Neural cell (in vitro differentiated cells): ENCODE results near the gene GCN1. TPM values are rescaled to one million over a fixed set of nuclear protein-coding genes. Genes with fewer than 3 reads are reported as not detected.

Experiments
- H2AFZ ChIP-seq: fragments of 200-600, 300-800 bp; sonication (generic), shearing (Covaris generic); 2 replicates; pipeline ENCODE4 v1.6.0; 2014; ENCODE audit warnings: low read depth, mild to moderate bottlenecking, antibody characterized with exemption, low read length, moderate library complexity
- H3F3A ChIP-seq: fragments of 200-600 bp; shearing (Covaris generic); 2 replicates; pipeline ENCODE4 v1.6.1; 2016; ENCODE audit warnings: mild to moderate bottlenecking, moderate library complexity, mixed read lengths, antibody characterized with exemption, low read length; ENCODE audit not compliant: insufficient read depth, poor library complexity, severe bottlenecking
- H3K27ac ChIP-seq: fragments of 200-600, 300-800 bp; sonication (generic), shearing (Covaris generic); 2 replicates; pipeline ENCODE4 v1.5.1; 2014; ENCODE audit warnings: mild to moderate bottlenecking, low read length, moderate library complexity
- H3K27me3 ChIP-seq: fragments of 300-800, 200-600 bp; sonication (generic), shearing (Covaris generic); 2 replicates; pipeline ENCODE4 v1.6.0; 2014; ENCODE audit warnings: mild to moderate bottlenecking, low read depth, low read length, moderate library complexity; ENCODE audit not compliant: insufficient read depth
- H3K36me3 ChIP-seq: fragments of 300-800, 200-600 bp; sonication (generic), shearing (Covaris generic); 2 replicates; pipeline ENCODE4 v1.5.1; 2014; ENCODE audit warnings: mild to moderate bottlenecking, antibody characterized with exemption, low read length, moderate library complexity; ENCODE audit not compliant: insufficient read depth
- H3K4me2 ChIP-seq: fragments of 300-800, 200-600 bp; sonication (generic), shearing (Covaris generic); 2 replicates; pipeline ENCODE4 v1.6.0; 2014; ENCODE audit warnings: mild to moderate bottlenecking, low read length
- H3K4me3 ChIP-seq: fragments of 300-800, 200-600 bp; sonication (generic), shearing (Covaris generic); 2 replicates; pipeline ENCODE4 v1.5.1; 2014; ENCODE audit warnings: mild to moderate bottlenecking, low read length, moderate library complexity
- H3K79me2 ChIP-seq: fragments of 200-600 bp; shearing (Covaris generic); replicated peaks from 2 replicates; pipeline ENCODE4 v1.6.0; 2014; ENCODE audit warnings: mild to moderate bottlenecking, low read length, moderate library complexity; ENCODE audit not compliant: insufficient read depth
- H3K9ac ChIP-seq: fragments of 300-800, 200-600 bp; sonication (generic), shearing (Covaris generic); 2 replicates; pipeline ENCODE4 v1.6.1; 2016; ENCODE audit warnings: mild to moderate bottlenecking, low read length, mixed read lengths
- H3K9me2 ChIP-seq: fragments of 200-600 bp; shearing (Covaris generic); 2 replicates; pipeline ENCODE4 v1.6.1; 2016; ENCODE audit warnings: mild to moderate bottlenecking, low read length, mixed read lengths; ENCODE audit not compliant: insufficient read depth
- H3K9me3 ChIP-seq: fragments of 200-600, 300-800 bp; sonication (generic), shearing (Covaris generic); 2 replicates; pipeline ENCODE4 v1.6.1; 2016; ENCODE audit warnings: mild to moderate bottlenecking, mixed run types, low read length, moderate library complexity, mixed read lengths
- H4K20me1 ChIP-seq: fragments of 200-600 bp; shearing (Covaris generic); 2 replicates; pipeline ENCODE4 v1.6.1; 2016; ENCODE audit warnings: mild to moderate bottlenecking, mixed run types; ENCODE audit not compliant: insufficient read depth
- EP300 ChIP-seq: fragments of 450-650 bp; conservative IDR thresholded peaks from 2 replicates; pipeline ENCODE4 v1.6.1; 2014; ENCODE audit warnings: antibody characterized with exemption, mild to moderate bottlenecking, moderate library complexity; ENCODE audit not compliant: poor library complexity, severe bottlenecking
- EZH2 ChIP-seq: fragments of 200-600, 300-800 bp; shearing (Covaris generic), sonication (generic); IDR thresholded peaks from 2 replicates; pipeline ENCODE4 v1.6.1; 2014; ENCODE audit warnings: antibody characterized with exemption, low read length, borderline replicate concordance, mild to moderate bottlenecking; ENCODE audit not compliant: insufficient read depth, poor library complexity, severe bottlenecking
- MXI1 ChIP-seq: fragments of 450-650 bp; conservative IDR thresholded peaks from 2 replicates; pipeline ENCODE4 v1.6.1; 2014; ENCODE audit warnings: antibody characterized with exemption, mild to moderate bottlenecking; ENCODE audit not compliant: poor library complexity, severe bottlenecking
- POLR2AphosphoS5 ChIP-seq: IDR thresholded peaks from 2 replicates; pipeline ENCODE4 v1.6.1; 2012
- RAD21 ChIP-seq: fragments of 450-650 bp; conservative IDR thresholded peaks from 2 replicates; pipeline ENCODE4 v1.6.1; 2014; ENCODE audit warnings: antibody characterized with exemption, mild to moderate bottlenecking, moderate library complexity
- SMC3 ChIP-seq: fragments of 450-650 bp; conservative IDR thresholded peaks from 2 replicates; pipeline ENCODE4 v1.6.1; 2014; ENCODE audit warnings: antibody characterized with exemption, mild to moderate bottlenecking, moderate library complexity; ENCODE audit not compliant: poor library complexity
- TAF1 ChIP-seq: IDR thresholded peaks from 2 replicates; pipeline ENCODE4 v1.6.1; 2012; ENCODE audit warnings: low read depth
- polyA plus RNA-seq: library from polyadenylated mRNA; depleted of rRNA; stranded (reverse); fragments of >200 nt; gene quantifications from 2 replicates; pipeline ENCODE4 v1.2.3, GENCODE V29; 2014
- TF ChIP-seq, protein P1 (sequence below): IDR thresholded peaks from 2 replicates; pipeline ENCODE4 v1.6.1; 2012; ENCODE audit warnings: borderline replicate concordance
- TF ChIP-seq, protein P2 (sequence below): fragments of 450-650 bp; IDR thresholded peaks from 2 replicates; pipeline ENCODE4 v1.5.1; 2014; ENCODE audit warnings: antibody characterized with exemption, mild to moderate bottlenecking, moderate library complexity; ENCODE audit not compliant: poor library complexity, severe bottlenecking

Gene GCN1
- polyA plus RNA-seq, 1 donor from 2014 or later = 21.5 TPM

DNA sequence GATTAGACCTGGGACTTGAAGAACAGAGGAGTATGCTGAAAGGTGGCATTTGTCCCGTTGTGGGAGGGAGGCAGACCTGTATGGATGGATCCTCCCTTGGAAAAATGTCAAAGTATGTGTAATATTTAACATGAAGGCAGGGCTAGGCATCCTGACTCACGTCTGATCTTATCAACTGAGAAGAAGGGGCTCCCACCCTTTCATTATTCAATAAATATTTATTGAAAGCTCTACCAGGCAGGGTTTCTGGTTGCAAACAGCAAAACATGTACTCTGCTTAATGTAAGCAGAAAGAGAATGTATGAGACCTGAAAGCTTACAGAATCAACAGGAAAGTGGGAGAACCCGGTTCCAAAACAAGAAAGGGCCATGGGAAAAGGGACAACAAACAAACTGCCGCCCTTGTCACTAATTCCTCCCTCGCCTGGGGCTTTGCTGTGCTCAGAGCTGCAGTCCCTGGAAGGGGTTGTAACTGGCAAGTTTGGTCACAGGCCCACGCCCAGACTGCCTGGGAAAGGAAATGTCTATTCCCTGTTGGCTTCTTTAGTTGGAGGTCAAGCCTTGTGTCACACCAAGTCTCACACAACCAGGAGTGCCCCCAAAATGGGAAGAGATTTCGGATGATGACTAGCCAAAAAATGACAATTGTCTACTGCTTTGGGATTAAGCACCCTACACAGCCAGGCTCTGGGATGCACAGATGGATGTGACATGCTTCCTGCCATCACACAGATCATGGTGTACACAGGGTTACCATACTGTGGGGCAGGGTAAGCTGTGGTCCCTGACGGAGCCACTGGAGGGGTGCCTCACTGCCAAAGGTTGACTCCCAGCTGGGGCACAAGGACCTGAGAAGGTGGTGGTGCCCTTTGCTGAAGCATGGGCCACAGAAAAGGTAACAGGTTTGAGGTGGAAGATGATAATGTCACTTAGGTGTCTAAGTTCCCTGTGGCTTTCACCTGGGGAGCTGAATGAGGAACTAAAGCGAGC lies 114.8 kb downstream of the GCN1 start:
- H3K9me2 ChIP-seq = no peaks in the 10 kb centered on the region
- no peak overlapping the region for H2AFZ ChIP-seq
- H3K4me3 ChIP-seq = no peak overlapping the region
- TF ChIP-seq SMC3 (no peak), TAF1 (no peak), EP300 (no peak), MXI1 (no peak), RAD21 (no peak), POLR2AphosphoS5 (no peak), EZH2 (no peak)
- TF ChIP-seq, protein P1, sequence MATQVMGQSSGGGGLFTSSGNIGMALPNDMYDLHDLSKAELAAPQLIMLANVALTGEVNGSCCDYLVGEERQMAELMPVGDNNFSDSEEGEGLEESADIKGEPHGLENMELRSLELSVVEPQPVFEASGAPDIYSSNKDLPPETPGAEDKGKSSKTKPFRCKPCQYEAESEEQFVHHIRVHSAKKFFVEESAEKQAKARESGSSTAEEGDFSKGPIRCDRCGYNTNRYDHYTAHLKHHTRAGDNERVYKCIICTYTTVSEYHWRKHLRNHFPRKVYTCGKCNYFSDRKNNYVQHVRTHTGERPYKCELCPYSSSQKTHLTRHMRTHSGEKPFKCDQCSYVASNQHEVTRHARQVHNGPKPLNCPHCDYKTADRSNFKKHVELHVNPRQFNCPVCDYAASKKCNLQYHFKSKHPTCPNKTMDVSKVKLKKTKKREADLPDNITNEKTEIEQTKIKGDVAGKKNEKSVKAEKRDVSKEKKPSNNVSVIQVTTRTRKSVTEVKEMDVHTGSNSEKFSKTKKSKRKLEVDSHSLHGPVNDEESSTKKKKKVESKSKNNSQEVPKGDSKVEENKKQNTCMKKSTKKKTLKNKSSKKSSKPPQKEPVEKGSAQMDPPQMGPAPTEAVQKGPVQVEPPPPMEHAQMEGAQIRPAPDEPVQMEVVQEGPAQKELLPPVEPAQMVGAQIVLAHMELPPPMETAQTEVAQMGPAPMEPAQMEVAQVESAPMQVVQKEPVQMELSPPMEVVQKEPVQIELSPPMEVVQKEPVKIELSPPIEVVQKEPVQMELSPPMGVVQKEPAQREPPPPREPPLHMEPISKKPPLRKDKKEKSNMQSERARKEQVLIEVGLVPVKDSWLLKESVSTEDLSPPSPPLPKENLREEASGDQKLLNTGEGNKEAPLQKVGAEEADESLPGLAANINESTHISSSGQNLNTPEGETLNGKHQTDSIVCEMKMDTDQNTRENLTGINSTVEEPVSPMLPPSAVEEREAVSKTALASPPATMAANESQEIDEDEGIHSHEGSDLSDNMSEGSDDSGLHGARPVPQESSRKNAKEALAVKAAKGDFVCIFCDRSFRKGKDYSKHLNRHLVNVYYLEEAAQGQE = no peak
- TF ChIP-seq, protein P2, sequence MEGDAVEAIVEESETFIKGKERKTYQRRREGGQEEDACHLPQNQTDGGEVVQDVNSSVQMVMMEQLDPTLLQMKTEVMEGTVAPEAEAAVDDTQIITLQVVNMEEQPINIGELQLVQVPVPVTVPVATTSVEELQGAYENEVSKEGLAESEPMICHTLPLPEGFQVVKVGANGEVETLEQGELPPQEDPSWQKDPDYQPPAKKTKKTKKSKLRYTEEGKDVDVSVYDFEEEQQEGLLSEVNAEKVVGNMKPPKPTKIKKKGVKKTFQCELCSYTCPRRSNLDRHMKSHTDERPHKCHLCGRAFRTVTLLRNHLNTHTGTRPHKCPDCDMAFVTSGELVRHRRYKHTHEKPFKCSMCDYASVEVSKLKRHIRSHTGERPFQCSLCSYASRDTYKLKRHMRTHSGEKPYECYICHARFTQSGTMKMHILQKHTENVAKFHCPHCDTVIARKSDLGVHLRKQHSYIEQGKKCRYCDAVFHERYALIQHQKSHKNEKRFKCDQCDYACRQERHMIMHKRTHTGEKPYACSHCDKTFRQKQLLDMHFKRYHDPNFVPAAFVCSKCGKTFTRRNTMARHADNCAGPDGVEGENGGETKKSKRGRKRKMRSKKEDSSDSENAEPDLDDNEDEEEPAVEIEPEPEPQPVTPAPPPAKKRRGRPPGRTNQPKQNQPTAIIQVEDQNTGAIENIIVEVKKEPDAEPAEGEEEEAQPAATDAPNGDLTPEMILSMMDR = no peak
- H3F3A ChIP-seq = no peaks in the 10 kb centered on the region
- no peaks in the 10 kb centered on the region for H3K79me2 ChIP-seq
- no peaks in the 10 kb centered on the region for H4K20me1 ChIP-seq
- no peak overlapping the region for H3K27ac ChIP-seq
- H3K27me3 ChIP-seq = no peaks in the 10 kb centered on the region
- H3K9me3 ChIP-seq = no peaks in the 10 kb centered on the region
- H3K9ac ChIP-seq = no peak overlapping the region
- no peak overlapping the region for H3K4me2 ChIP-seq
- H3K36me3 ChIP-seq = peaks cover 10% of the 10 kb centered on the region

DNA sequence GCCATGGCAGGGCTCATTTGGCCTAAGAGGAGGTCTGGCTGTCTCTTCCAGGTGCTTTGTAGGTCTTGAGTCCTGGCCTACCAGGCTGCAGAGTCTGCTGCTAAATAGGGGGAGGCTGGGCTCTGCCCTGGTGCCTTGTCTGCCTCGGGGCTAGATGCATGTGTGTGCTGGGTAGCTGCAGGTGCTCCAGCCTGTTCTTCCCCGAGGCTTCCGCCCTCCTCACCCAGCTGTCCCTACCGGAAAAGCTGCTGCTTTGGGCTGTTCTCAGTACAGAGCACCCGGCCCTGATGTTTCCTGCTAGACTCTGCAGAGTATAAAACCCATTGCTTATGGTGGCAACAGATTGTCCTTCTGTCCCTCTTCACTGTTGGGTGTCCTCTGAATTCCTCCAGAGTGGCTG lies 115.6 kb downstream of the GCN1 start:
- peaks cover 10% of the 10 kb centered on the region for H3K36me3 ChIP-seq
- H3K79me2 ChIP-seq = no peaks in the 10 kb centered on the region
- H3K9me3 ChIP-seq = no peaks in the 10 kb centered on the region
- no peak overlapping the region for H3K27ac ChIP-seq
- H3K9ac ChIP-seq = no peak overlapping the region
- no peaks in the 10 kb centered on the region for H3K9me2 ChIP-seq
- H4K20me1 ChIP-seq = no peaks in the 10 kb centered on the region
- H3F3A ChIP-seq = no peaks in the 10 kb centered on the region
- H3K4me2 ChIP-seq = no peak overlapping the region
- no peak overlapping the region for H3K4me3 ChIP-seq
- H3K27me3 ChIP-seq = no peaks in the 10 kb centered on the region
- H2AFZ ChIP-seq = no peak overlapping the region
- TF ChIP-seq MXI1 (no peak), POLR2AphosphoS5 (no peak), SMC3 (no peak), EZH2 (no peak), RAD21 (no peak), TAF1 (no peak), EP300 (no peak)
- TF ChIP-seq, protein P2 = no peak
- TF ChIP-seq, protein P1 = no peak
